DMS 273 (cell line): Measurements from ENCODE around the gene CES2.
"Not testable (repeated sequence)": the region's sequence is repeated elsewhere in the genome, so short reads cannot be mapped to it uniquely, and the experiment has no call there.

Source experiments
- DNase-seq: peaks from one replicate; lab custom pipeline; 2025; ENCODE audit not compliant: unreplicated experiment; lab: John Stamatoyannopoulos, UW

Gene CES2

DNA sequence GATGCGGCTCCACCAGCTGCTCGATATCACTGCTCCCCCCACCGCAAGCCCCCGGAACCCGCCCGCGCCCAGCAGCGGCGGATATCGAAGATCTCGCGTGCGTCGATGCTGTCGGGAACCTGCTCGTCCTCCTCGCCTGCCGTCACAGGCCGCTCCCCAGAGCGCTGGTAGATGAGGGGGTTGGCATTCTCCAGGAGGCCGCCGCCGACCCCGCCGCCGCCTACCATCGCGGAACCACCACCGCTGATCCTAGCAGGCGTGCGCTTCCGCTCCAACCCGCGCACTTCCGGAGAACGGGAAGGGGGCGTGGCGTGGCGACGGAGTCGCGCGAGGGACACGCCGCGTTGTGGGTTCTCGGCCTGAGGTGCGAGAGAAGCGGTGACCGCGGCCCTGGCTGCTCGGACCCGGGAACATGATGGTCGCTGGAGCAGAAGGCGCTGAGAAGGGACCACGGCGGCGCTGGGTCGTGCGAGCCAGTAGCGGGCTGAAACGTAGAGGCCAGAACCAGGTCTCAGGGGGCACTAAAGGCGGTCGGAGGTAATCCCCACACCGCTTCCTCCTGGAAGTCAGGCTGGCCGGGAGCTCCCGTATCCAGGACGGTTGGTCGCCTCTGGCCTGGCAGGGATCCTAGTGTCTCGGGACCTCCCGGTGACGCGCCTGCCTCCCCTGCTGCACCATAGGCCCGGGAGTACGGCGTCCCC is 1.0 kb upstream of the CES2 start, which contains the start of gene CIAO2B:
Gene CIAO2B (minus strand): TSS at position 265 of the 701 bp plus-strand sequence. CDS start 38 bp downstream, at position 227.
- DNase-seq, result peak; percentile 94

DNA sequence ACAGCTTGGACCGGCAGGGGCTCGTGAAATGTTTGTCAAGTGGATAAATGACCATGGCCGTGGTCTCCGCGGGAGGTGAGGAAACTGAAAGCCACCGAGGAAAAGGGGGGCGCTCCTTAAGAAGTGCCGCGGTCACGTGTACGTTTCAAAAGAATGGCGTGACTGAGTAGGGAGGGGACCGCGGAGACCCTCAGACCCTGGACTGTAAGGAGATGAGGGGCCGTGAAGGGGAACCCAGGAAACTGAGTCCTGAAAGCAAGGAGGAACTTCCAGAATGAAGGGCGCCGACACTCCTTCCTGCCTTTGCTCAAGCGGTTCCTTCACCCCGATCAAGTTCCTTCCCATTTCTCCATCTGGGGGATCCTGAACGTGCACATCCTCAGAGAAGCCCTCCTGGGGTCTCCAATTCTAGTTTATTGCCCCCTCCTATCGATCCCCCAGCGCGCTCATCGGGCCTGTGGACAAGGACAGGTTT is 440 bp upstream of the CES2 start:
- DNase-seq, result not testable (repeated sequence)

DNA sequence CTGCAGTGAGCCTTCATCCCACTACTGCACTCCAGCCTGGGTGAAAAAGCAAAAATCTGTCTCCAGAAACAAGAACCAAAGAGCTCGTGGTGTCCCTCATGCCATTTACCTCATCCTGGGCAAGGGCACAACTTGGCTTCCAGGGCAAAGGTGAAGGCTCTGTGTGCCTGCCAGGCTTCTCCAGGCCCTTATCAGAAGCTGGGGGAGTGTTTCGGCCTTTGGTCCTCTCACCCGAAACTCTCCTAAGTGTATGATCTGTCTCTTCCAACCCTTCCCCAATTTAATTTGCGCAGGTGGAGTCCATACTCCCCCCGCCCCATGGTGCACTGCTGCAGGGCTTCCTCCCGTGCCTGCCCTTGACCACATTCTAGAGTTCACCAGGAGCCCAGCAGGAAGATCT is 1.1 kb downstream of the CES2 start:
- no peak for DNase-seq

DNA sequence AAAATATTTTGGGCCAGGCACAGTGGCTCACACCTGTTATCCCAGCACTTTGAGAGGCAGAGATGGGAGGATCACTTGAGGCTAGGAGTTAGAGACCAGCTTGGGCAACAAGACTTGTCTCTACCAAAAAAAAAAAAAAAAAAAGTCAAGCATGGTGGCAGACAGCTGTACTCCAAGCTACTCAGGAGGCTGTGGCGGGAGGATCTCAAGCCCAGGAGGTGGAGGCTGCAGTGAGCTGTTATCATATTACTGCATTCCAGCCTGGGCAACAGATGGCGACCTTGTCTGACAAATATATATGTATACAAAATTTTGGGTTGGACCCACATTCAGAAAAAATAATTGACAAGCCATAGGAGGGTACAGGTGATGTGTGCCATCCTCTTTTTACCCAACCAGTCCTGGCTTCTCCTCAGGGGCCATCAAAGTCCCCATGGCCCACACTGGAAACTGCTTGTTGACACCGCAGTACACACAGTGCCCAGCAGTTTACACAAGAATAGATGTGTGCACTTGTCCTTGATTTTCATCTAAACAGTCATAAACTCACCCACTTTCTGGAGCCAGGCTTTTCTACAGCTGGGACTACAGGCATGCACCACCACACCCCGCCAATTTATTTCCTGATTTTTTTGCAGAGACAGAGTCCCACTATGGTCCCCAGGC is 1.7 kb downstream of the CES2 start:
- peak; percentile 60 for DNase-seq

DNA sequence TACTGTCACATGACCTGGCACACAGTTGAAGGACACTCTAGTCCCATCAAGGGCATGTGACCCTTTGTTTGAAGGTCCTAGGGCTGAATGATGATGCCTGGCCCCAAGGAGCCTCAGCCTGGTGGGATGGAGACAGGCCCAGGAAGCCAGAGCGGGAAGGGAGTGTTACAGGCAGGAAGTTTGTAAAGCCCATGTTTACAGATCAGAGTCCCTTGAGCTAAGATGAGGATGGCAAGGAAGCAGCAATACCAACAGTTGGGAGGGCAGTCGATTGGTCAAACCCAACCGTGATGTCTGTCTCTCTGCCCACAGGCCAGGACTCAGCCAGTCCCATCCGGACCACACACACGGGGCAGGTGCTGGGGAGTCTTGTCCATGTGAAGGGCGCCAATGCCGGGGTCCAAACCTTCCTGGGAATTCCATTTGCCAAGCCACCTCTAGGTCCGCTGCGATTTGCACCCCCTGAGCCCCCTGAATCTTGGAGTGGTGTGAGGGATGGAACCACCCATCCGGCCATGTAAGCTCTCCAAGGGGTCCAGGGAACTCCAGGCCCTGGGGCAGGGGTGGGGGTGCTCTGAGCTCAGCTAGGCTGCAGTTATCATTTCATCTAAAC is 2.5 kb downstream of the CES2 start:
- DNase-seq, result no peak

DNA sequence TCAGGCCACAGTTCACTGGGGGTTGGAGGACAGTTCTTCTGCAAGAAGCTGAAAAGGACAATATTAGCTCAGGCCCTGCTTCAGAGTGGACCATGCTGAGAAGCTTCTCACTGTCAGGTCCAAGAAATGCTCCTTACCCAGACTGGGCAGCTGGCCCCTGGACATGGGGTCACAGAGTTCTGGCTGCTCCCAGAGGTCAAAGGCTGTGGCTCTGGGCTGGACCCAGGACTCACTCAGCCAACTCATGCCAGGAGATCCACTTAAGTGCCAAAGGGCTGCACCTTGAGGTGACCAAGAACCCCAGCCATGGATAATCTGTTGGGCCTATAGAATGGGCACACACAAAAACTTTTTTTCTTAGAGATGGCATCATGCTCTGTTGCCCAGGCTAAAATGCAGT is 4.0 kb downstream of the CES2 start:
- no peak for DNase-seq

DNA sequence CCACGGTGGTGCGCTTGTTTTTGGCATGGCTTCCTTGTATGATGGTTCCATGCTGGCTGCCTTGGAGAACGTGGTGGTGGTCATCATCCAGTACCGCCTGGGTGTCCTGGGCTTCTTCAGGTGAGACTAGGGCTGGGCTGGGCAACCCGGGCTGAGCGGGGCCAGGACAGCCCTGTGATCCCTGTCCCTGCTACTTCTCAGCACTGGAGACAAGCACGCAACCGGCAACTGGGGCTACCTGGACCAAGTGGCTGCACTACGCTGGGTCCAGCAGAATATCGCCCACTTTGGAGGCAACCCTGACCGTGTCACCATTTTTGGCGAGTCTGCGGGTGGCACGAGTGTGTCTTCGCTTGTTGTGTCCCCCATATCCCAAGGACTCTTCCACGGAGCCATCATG is 4.9 kb downstream of the CES2 start:
- DNase-seq, result no peak

DNA sequence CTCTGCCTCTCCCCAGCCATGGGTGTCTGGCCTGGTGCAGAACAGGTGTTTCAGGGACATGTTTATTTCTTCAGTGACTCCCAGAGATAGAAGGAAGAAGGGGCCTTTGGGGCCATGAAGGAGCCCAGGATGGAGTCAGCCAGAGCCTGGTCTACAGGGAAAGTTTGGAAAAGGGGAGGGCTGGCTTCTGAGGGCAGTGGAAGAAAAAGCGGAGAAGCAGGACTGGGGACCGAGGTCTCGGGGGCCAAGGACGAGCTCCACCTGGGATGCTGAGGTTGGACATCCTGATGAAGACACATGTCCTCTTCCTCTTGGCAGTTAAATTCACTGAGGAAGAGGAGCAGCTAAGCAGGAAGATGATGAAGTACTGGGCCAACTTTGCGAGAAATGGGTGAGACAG is 7.7 kb downstream of the CES2 start:
- no peak for DNase-seq

DNA sequence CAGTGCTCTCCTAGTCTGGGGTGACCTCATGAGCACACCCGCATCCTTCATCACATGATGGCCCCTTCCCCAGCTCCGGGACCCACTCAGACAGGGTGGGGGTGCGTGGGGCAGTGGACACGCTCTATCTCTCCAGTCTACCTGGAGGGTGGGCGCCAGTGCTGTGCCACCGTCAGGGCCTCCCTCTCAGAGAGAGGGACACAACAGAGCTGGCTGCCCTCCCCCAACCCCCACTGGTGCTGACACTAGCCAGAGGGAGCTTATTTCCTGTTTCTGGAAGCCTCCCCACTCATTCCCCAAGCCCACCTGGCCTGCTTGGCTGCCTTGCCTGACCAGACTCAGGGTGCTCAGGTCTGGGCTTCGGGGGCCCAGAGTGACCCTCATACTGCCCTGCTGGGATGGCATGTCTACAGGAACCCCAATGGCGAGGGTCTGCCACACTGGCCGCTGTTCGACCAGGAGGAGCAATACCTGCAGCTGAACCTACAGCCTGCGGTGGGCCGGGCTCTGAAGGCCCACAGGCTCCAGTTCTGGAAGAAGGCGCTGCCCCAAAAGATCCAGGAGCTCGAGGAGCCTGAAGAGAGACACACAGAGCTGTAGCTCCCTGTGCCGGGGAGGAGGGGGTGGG is 8.2 kb downstream of the CES2 start:
- no peak for DNase-seq

DNA sequence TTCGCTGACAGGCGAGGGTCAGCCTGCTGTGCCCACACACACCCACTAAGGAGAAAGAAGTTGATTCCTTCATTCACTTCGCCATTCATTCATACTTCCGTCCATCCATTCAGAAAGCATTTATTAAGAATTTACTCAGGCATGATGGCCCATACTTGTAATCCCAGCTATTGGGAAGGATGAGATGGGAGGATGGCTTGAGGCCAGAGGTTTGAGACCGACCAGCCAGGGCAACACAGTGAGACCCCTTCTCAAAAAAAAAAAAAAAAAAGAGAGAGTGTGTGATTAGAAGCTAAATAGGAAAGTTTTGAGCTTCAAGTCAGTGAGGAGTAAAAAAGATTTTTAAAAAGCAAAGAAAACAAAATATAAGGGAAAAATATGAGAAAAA is 8.7 kb downstream of the CES2 start:
- DNase-seq, result no peak

DNA sequence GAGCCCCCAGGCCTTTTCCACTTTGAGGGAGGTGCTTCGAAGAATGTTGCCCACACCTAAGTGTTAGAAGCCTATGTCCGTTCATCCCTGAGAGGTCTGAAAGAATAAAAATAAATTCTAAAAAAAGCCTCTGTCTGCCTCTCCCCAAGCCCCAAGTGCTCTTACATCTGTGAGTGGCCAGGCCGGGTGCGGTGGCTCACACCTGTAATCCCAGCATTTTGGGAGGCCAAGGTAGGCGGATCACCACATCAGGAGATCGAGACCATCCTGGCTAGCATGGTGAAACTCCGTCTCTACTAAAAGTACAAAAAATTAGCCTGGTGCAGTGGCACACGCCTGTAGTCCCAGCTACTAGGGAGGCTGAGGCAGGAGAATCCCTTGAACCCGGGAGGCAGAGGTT is 9.7 kb downstream of the CES2 start:
- DNase-seq, result not testable (repeated sequence)

DNA sequence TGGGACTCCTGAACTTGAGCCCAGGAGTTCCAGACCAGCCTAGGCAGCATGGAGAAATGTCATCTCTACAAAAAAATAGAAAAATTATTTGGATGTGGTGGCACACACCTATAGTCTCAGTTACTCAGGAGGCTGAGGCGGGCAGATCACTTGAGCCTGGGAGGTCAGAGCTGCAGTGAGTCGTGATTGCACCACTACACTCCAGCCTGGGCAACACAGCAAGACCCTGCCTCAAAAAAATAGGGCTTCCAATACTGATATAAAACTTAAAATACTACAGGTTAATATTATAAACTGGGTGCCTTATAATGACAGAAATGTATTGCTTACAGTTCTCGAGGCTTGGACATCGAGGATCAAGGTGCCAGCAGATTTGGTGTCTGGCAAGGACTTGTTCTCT is 10.6 kb downstream of the CES2 start:
- no peak for DNase-seq

DNA sequence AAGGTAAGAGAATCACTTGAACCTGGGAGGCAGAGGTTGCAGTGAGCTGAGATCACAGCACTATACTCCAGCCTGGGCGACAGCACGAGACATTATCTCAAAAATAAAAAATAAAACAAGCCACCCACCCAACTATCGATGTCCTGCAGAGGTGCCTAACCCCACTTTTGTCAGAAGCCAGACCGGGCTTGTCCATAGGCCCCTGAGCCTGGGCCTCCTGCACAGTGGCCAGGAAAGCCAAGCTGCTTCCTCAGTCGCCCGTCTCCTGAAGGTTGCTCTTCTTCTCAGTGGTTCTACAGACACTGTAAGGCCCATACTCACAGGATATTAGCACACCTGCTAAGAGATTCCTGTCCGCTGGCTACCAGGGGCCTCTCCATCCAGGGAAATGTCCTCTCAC is 11.2 kb downstream of the CES2 start:
- no peak for DNase-seq

DNA sequence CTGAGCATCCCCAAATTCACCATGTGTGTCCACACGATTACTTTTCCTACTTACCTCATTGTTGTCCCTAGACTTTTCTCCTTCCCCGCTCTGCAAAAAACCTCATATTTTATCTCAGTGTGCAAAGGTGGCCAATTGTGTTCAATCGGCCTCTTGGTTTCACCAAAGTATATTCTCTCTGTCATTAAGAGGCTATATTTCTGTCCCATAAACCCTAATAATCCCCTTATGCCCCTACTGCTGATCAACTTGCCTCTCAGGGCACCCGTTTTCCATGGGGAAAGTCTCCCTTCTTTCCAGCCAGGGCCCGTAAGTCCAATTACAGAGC is 11.6 kb downstream of the CES2 start:
- DNase-seq, result no peak

DNA sequence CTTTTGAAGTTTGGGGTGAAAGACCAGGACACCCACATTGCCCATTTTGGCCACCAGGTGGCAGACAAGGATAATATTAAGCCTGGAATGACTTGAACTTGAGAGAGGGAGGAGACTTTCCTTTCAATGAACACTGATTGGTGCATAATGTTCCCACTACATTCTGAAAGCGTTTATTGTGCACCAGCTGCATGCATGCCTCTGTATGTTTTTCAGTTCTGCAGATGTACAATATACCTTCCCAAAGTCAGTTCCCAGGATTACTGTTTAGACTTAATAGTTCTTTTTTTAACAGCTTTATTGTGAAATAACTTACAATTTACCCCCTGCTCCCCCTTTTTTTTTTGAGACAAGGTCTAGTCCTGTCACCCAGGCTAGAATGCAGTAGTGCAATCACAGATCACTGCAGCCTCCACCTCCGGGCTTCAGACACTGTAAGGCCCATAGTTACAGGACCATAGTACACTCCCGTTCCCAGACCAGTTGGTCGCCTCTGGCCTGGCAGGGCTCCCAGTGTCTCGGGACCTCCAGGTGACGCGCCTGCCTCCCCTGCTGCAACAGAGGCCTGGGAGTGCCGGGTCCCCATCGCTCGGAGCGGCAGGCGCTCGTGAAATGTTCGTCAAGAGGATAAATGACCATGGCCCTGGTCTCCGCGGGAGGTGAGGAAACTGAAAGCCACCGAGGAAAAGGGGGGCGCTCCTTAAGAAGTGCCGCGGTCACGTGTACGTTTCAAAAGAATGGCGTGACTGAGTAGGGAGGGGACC is 12.2 kb downstream of the CES2 start:
- peak; percentile 93 for DNase-seq

DNA sequence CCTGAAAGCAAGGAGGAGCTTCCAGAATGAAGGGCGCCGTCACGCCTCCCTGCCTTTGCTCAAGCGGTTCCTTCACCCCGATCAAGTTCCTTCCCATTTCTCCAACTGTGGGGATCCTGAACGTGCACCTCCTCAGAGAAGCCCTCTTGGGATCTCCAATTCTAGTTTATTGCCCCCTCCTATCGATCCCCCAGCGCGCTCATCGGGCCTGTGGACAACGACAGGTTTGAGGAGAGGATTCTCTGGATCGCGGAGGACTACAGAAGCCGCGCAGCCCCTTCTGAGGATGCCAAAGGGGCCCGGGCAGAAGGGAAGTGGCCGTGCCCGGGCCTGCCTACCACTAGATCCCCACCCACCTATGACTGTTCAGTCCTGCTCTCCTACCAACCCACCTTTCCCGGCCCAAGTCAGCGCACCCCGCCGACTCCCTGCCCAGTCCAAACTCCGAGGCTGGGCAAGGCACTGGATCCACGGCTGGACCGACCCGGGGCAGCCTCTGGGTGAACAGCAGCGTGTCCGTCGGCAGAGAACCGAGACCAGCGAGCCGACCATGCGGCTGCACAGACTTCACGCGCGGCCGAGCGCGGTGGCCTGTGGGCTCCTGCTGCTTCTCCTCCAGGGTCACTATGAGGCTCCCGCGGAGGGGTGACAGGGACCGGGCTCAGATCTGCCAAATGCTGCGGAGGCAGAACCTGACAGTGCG is 13.0 kb downstream of the CES2 start:
- no peak for DNase-seq

DNA sequence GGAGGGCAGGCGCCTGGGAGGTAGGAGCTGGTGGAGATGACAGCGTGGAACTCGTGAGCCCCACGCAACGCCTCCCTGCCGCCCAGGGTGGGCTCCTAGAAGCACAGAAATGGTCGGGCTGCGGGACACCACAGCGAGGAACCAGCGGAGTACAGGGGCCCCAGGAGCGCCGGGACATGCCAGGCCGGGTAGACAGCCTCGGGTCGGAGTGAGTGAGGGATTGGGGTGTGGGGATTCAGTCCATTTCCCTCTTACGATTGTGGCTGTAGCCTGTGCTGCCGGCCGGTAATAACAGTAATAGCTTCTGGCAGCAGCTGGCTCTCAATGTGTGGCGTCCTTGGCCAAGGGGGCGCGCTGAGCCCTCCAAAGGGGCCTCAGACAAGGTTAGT is 13.5 kb downstream of the CES2 start:
- DNase-seq, result no peak

DNA sequence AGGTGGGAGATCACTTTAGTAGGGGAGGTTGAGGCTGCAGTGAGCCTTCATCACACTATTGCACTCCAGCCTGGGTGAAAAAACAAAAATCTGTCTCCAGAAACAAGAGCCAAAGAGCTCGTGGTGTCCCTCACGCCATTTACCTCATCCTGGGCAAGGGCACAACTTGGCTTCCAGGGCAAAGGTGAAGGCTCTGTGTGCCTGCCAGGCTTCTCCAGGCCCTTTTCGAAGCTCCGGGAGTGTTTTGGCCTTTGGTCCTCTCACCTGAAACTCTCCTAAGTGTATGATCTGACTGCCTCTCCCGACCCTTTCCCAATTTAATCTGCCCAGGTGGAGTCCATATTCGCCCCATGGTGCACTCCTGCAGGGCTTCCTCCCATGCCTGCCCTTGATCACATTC is 14.2 kb downstream of the CES2 start:
- DNase-seq, result no peak

DNA sequence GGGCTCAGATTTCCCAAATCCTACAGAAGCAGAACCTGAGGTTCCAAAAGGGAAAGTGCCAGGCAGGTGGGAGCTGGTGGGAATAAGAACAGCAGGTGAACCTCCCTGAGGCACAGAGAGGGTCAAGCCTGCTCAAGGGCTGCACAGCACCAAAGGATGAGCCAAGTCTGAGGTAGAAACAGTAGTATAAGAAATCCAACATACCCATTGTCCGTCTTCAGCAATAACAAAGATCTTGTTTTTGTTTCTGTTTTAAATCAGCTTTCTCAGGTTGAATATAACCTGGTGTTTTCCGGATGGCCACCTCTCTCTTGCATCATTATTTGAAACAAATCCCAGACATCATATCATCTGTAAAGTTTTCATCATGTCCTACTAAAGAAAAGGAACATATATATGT is 15.1 kb downstream of the CES2 start:
- no peak for DNase-seq

DNA sequence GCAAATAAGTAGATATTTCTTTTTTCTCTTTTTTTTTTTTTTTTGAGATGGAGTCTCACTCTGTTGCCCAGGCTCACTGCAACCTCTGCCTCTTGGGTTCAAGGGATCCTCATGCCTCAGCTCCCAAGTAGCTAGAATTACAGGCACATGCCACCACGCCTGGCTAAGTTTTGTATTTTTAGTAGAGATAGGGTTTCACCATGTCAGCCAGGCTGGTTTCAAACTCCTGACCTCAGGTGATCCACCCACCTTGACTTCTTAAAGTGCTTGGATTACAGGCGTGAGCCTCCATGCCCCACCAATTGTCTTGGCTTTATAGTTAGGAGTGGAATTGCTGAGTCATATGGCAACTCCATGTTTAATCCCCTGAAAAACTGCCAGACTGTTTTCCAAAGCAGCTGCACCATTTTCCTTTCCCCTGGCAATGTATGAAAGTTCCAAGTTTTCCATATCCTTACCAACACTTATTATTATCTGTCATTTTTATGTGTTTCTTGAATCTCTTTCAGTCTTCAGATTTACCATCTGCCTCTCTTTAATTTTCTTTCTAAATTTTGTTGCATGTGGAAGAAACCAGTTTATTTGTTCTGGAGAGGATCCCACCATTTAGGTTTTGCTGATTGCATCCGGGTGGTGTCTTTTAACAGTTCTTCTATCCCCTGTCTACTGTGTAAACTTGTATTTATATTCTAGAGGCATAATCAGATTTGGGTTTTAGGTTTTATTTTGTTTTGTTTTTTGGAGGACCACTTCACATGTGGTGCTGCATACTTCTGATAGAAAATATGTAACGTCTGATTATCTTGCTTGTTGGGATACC is 15.9 kb downstream of the CES2 start:
- DNase-seq, result peak; percentile 30
